Upper lobe of right lung (tissue), 1 donor: ENCODE measurements around the gene EML6. TPM values are rescaled to one million over a fixed set of nuclear protein-coding genes. Genes with fewer than 3 reads are reported as not detected.

Experiments used
- ATAC-seq: fragments of 200-7000 bp; cut with Tn5 transposase; one replicate; pipeline ENCODE4 v1.9.1; 2020; ENCODE audit warnings: mild to moderate bottlenecking, moderate library complexity
- DNase-seq: peaks from one replicate; pipeline ENCODE4 v3.0.0-alpha.2; 2020
- H3K27ac ChIP-seq: fragments of 200-600 bp; one replicate; pipeline ENCODE4 v1.8.0; 2022
- H3K27me3 ChIP-seq: fragments of 200-600 bp; one replicate; pipeline ENCODE4 v1.8.0; 2022; ENCODE audit warnings: mild to moderate bottlenecking
- H3K36me3 ChIP-seq: fragments of 200-600 bp; one replicate; pipeline ENCODE4 v1.8.0; 2022
- H3K4me1 ChIP-seq: fragments of 200-600 bp; one replicate; pipeline ENCODE4 v1.8.0; 2022
- H3K4me3 ChIP-seq: fragments of 200-600 bp; one replicate; pipeline ENCODE4 v1.8.0; 2022; ENCODE audit warnings: mild to moderate bottlenecking
- H3K9me3 ChIP-seq: fragments of 200-600 bp; one replicate; pipeline ENCODE4 v1.8.0; 2022
- intact Hi-C: fragments of 100-400 bp; cut with DNase I; formaldehyde crosslinking; loops from one replicate; pipeline ENCODE4 v1.11.0; 2022
- total RNA-seq: library from RNA; stranded (reverse); fragmentation: NEBNext Ultra II Directional; extraction: Animal tissue kit (Norgen Biotek cat#: 25700); gene quantifications from one replicate; pipeline ENCODE4 v1.2.1, GENCODE V29; 2021
- TF ChIP-seq, protein P1 (sequence below): fragments of 200-600 bp; IDR thresholded peaks from one replicate; pipeline ENCODE4 v1.8.0; 2022; ENCODE audit warnings: antibody characterized with exemption
- donor health status: DM: no; HTN: yes; CAD: no; lungs with severe emphysema.

Gene EML6
- total RNA-seq, 1 donor from 2014 or later, result 1.4 TPM

DNA sequence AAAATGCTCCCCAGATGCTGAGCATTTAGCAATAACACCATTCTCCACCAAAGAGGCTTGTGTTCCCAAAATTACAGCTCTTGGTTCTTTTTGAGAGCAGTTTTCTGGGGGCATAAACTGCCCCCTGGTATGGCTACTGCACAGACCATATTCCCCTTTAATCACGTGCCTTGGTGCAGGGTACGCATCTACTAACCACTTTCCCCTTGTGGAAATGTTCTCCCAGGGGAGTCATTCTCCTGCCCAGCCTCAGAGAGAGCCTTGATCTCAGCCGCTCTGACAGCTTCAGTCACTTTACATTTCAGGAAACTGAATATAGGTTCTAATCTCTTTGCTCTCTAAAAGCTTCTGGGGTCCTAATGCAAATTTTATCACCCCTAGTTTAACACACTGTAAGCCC, 44.7 kb upstream of the EML6 start:
- no peak for DNase-seq
- no peak overlapping the region for H3K4me3 ChIP-seq
- no peak overlapping the region for H3K27ac ChIP-seq
- intact Hi-C loops, result no loop called here
- no peaks in the 10 kb centered on the region for H3K36me3 ChIP-seq
- peaks cover 15% of the 10 kb centered on the region for H3K4me1 ChIP-seq
- H3K27me3 ChIP-seq, result no peaks in the 10 kb centered on the region
- TF ChIP-seq, protein P1, sequence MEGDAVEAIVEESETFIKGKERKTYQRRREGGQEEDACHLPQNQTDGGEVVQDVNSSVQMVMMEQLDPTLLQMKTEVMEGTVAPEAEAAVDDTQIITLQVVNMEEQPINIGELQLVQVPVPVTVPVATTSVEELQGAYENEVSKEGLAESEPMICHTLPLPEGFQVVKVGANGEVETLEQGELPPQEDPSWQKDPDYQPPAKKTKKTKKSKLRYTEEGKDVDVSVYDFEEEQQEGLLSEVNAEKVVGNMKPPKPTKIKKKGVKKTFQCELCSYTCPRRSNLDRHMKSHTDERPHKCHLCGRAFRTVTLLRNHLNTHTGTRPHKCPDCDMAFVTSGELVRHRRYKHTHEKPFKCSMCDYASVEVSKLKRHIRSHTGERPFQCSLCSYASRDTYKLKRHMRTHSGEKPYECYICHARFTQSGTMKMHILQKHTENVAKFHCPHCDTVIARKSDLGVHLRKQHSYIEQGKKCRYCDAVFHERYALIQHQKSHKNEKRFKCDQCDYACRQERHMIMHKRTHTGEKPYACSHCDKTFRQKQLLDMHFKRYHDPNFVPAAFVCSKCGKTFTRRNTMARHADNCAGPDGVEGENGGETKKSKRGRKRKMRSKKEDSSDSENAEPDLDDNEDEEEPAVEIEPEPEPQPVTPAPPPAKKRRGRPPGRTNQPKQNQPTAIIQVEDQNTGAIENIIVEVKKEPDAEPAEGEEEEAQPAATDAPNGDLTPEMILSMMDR, result no peak
- ATAC-seq, result no peak
- no peaks in the 10 kb centered on the region for H3K9me3 ChIP-seq

DNA sequence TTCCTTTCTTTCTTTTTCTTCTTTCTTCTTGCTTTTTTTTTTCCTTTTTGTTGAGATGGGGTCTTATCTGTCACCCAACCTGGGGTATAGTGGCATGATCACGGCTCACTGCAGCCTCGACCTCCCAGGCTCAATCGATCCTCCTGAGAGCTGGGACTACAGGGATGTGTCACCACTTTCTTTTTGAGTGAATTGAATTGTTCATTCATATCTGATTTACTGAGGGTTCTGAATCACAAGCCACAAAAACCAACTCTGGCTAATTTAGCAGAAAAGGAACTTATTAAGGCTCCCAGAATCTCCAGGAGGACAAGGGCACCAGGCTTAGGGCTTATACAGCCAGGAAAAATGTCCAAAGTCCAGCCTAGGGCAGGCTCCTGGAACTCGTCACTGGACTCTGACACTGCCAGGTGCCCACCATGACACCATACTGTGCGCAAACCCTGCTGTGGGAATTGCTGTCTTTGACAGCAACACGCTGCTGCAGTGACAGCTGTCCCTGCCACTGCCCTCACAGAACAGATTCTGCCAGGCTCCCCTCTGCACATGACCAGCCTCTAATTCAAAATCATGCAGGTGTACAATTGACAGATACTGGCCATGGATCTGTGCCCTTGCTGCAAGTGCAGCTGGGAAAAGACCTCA, 42.9 kb upstream of the EML6 start:
- Histone ChIP-seq H3K27me3 (no peaks in the 10 kb centered on the region), H3K4me1 (no peaks in the 10 kb centered on the region), H3K36me3 (no peaks in the 10 kb centered on the region), H3K4me3 (no peak overlapping the region), H3K9me3 (no peaks in the 10 kb centered on the region), H3K27ac (no peak overlapping the region)
- ATAC-seq, result no peak
- TF ChIP-seq, protein P1, result no peak
- intact Hi-C loops, result no loop called here
- no peak for DNase-seq

DNA sequence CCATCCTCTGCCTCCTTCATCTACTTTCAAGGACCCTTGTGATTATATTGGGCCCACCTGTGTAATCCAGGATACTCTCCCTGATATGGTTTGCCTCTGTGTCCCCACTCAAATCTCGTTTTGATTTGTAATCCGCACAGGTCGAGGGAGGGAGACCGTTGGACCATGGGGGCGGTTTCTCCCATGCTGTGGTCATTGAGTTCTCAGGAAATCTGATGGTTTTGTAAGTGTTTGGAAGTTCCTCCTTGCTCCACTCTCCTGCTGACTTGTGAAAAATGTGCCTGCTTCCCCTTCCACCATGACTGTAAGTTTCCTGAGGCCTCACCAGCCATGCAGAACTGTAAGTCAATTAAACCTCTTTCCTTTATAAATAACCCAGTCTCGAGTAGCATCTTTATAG, 42.0 kb upstream of the EML6 start:
- no peak for DNase-seq
- Histone ChIP-seq H3K27me3 (no peaks in the 10 kb centered on the region), H3K36me3 (no peaks in the 10 kb centered on the region), H3K9me3 (no peaks in the 10 kb centered on the region), H3K4me1 (no peaks in the 10 kb centered on the region), H3K27ac (no peak overlapping the region), H3K4me3 (no peak overlapping the region)
- TF ChIP-seq, protein P1, result no peak
- no peak for ATAC-seq
- intact Hi-C loops, result no loop called here

- TF ChIP-seq, protein P1, result no peak
- ATAC-seq (no peak), DNase-seq (no peak)
- Histone ChIP-seq H3K9me3 (no peaks in the 10 kb centered on the region), H3K27me3 (no peaks in the 10 kb centered on the region), H3K4me1 (no peaks in the 10 kb centered on the region), H3K4me3 (no peak overlapping the region), H3K36me3 (no peaks in the 10 kb centered on the region), H3K27ac (no peak overlapping the region)
- intact Hi-C loops, result no loop called here
Observed at GRCh38 chr2:54683596-54683995, 39.9 kb upstream of the EML6 start.

GRCh38 chr2:54685263-54685775, 38.1 kb upstream of the EML6 start:
- TF ChIP-seq, protein P1, result no peak
- Histone ChIP-seq H3K4me1 (no peaks in the 10 kb centered on the region), H3K36me3 (no peaks in the 10 kb centered on the region), H3K9me3 (no peaks in the 10 kb centered on the region), H3K4me3 (no peak overlapping the region), H3K27me3 (no peaks in the 10 kb centered on the region), H3K27ac (no peak overlapping the region)
- peak; percentile 75 for ATAC-seq
- no peak for DNase-seq
- intact Hi-C loops, result no loop called here
